GM12873 (cell line): ENCODE data around the gene RBM15B.
A peak's percentile ranks its signal among the peaks of the same experiment; 100 is the strongest.

ENCODE experiments used
- CTCF ChIP-seq: IDR thresholded peaks from 2 replicates; pipeline ENCODE4 v1.5.1; 2012; ENCODE audit warnings: low read depth, mild to moderate bottlenecking, moderate library complexity, low read length, control low read depth; ENCODE audit not compliant: insufficient read depth; ENCODE audit errors: missing control alignments

The RBM15B gene

GRCh38 chr3:51384055-51384725 lies 6.9 kb upstream of the RBM15B start:
- no peak for TF ChIP-seq CTCF

- TF ChIP-seq CTCF, result peak; percentile 8
Measured at GRCh38 chr3:51384726-51385473, 6.2 kb upstream of the RBM15B start, which contains the start of gene MANF. Gene MANF (plus strand): TSS chr3:51385291. CDS start chr3:51385343, 52 bp downstream.

GRCh38 chr3:51385621-51386091 lies 5.4 kb upstream of the RBM15B start:
- TF ChIP-seq CTCF, result no peak

GRCh38 chr3:51386159-51386851 lies 4.8 kb upstream of the RBM15B start:
- TF ChIP-seq CTCF, result peak; percentile 17

GRCh38 chr3:51386852-51387229 lies 4.2 kb upstream of the RBM15B start:
- no peak for TF ChIP-seq CTCF

GRCh38 chr3:51388286-51389029 lies 2.6 kb upstream of the RBM15B start:
- TF ChIP-seq CTCF, result peak; percentile 33
